ENCODE data around the gene ZMIZ1.

Gene ZMIZ1

DNA sequence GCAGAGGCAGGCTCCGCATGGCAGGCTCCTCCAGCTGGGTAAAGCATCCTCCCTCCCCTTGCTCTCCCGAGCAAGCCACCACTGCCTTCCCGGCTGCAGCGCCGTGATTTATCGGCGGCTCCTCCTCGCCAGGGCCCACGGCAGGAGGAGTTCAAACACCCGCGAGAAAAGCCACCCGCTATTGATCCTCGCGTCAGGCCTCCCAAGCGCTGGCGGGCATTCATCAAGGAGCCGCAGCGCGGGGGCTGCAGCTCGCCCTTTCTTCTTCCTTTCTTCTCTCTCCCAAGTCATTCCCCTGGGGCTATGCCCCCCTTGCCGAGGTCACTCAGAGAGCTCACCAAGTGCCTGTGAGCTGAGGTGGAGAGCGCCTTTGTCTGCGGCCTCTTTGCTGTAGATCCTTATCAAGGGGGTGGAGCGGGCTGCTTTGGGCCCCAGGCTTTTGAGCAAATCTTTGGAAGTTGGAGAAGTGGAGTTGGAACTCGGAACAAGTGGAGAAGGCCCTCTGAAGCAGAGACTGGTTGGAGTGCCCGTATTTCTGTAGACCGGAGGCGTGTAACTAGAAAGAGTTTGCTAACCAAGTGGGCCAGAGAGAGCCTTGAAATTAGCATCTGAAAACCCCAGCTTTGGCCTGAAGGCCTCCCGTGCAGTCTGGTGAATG lies 171.3 kb downstream of the ZMIZ1 start:
- no peak for DNase-seq

DNA sequence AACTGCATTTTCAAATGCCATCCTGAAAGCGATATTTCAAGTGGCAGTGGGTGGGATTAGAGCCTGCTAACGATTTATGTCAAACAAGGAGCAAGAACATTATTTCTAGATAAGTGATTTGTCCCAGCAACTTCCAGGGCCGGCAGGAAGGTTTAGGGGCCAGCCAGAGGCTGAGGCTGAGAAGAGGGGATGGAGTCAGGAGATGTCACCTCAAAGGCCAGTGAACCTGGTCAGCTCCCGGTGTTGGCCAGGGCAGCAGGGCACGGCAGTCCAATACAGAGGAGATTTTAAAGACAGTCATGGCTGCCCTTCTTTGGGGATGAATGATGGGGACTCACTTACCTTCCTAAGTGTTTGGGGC lies 172.8 kb downstream of the ZMIZ1 start:
- no peak for DNase-seq

DNA sequence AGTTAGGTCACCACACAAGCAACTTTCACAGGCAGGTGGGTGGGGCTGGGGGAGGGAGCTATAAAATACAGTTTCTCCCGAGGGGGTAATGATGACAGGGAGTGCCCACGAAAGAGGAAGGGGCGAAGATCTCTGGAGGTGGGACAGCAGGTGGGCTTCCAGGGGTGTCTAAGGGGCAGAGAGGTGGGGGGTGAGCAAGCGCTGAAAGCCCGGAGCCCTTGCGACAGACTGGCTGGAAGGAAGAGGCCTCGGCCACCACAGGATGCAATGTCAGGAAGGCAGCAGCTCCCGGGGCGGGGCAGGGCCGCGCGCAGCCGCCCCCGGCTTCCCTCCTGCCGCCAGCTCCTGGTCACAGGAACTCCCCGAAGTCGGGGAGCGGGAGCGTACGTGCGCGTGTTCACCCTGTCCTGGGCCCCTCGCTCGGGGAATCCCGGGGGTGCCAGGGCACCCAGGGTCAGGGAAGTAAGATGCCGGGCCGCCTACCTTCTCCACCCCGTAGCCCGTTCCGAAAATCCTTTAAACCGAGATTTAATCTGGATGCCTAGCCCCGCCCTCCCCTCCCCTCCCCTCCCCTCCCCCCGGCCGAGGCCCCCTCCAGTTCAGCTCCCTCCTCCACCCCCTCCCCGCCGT lies 173.3 kb downstream of the ZMIZ1 start:
- peak; percentile 82 for DNase-seq

DNA sequence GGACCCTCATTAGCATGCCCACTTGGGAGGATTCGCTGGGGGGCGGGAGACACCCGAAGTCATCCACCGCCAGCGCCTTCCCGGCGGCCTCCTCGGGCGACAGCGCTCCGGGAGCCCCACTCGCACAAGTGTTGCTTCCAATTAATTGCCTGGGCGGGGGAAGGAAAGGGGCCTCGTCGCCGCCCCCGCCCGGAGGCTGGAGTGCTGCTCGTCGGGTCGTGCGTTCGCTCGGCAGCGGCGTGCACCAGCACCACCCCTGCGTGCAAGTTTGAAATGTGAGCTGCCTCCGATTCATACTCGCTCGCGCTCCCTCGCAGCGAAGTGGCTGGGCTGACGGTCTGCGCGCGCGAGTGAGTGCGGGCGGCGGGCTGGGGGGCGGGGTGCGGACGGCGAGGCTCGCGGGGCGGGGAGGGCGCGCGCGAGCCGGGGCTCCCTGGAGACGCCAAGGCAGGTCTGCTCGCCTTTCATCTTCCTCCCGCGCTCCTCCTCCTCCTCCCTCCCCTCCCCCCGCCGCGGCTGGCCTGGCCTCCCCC lies 173.9 kb downstream of the ZMIZ1 start:
- peak; percentile 77 for DNase-seq

DNA sequence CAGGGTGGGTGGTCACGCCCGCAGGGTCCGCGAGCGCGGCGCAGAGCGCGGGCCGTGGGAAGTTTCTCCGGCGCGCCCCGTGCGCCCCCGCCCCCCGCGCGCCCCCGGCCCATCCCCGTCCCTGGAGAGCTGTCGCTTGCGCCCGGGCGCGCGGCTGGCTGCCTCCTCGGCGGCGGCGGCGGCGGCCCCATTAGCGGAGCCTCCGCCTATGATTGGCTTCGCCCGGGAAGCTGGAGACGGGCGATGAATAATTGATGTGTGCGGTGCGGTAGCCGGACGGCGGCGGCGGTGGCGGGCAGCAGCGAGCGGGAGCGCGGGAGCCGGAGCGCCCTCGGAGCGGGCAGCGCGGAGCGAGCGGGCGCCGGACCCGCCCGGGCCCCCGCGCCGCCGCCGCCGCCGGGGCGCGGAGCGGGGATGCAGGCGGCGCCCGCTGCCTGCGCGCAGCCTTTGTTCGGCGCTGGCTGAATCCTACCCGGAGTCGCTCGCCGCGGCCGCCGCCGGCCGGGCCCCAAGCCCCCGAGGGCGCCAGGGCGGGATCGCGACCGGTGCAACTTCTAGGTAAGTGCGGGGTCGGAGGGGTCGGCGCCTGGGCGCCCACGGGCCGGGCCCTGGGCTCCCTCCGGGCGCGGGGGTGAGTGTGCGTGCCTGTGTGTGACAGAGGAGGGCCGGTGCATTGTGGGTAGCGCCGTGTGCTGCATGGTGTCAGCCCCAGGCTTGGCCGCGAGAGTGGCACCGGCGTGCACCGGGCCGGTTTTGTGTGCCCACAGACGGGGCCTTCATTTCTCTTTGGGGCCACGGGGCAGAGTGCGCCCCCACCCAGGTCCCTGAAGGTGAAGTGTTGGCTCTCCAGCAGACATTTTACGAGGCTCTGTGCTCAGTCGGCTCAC lies 174.7 kb downstream of the ZMIZ1 start:
- DNase-seq, result peak; percentile 86

DNA sequence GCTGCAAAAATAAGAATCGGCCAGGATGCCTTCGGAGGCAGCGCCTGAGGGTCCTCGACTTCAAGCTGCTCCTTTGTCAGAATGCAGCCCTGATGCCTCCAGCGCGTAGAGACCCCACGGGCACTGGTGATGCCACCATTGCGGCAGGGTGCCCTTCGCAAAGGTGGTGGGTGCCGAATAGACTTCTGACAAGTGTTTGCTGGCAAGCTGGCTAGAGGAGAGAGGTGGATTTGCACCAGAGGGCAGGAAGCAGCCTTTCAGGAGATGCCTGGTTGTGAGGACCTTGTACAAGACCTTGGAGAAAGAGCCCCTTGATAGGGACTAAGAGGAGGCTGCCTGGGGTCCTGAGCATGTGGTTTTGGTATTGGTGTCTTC lies 175.3 kb downstream of the ZMIZ1 start:
- peak; percentile 38 for DNase-seq

DNA sequence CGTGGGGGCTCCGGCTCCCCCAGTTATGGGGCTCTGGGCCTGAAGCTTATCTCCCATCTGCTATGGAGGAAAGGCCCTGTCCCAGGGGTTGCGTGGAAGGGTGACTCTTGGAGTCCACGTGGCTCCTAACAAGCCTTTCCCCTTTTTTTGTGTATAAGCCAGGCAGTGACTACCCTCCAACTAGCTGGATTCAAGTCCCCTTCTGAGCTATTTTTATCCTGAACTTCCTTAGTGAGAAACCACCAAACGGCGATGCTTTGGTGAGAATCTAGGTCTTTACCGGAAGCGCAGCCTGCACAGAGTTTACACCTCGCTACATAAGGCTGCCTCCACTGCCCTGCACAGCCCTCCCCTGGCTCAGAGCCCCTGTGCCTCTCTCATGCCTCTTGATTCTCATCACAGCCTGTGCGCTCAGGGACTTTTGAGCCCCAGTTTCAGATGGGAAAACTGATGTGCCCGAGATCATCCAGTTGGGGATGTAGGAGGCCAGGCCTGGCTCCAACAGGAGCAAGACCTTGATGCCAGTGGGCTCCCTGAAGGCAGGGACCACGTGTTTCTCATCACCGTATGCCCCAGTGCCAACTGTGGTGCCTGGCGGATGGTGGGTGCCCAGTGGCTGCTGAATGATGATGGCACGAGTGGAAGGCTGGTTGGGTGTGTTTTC lies 176.2 kb downstream of the ZMIZ1 start:
- peak; percentile 70 for DNase-seq

DNA sequence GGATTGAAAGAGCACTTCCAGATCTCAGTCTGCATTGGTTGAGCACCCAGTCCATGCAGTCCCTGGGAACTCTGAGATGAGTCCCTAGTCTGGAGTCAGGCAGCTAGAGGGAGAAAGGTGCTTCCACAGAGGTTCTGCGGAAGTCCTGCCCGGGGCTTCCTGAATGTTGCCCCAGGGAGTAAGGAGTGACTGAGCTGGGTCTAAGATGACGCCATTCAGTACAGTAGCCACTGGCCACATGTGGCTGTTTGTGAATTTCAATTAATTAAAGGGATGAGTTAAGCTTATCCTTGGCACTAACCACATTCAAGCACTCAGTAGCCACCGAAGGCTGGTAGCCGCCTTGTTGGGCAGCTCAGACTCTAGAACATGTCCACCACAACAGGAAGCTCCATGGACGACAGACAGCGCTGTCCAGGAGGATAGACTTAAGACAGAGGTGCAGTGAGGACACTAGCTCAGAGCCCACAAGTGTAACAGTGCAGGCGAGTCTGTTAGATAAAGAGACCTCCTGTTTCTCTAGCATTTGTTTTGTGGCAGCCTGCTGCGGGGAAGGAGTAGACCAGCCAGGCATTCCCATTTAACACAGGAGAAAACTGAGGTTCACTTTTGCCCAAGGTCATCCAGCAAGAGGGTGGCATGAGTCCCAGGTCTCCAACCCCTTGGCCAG lies 176.9 kb downstream of the ZMIZ1 start:
- DNase-seq, result no peak

DNA sequence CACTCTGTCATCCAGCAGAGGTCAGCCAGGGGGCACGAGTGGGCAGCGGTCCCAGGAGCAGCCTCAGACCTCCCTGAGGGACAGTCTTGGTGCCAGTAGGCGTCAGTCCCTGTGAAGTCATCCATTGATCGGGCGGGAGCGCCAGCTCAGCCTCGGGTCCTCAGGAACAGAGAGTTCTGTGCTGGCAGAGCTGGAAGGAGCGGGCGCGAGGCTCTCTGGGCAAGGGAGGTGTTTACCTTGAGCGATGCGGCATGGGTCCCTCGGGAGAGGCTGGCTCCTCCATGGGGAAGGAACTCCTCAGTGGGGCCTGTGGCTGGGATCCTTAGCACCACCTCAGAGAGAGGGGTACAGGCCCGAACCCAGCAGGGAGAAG lies 177.4 kb downstream of the ZMIZ1 start:
- no peak for DNase-seq

DNA sequence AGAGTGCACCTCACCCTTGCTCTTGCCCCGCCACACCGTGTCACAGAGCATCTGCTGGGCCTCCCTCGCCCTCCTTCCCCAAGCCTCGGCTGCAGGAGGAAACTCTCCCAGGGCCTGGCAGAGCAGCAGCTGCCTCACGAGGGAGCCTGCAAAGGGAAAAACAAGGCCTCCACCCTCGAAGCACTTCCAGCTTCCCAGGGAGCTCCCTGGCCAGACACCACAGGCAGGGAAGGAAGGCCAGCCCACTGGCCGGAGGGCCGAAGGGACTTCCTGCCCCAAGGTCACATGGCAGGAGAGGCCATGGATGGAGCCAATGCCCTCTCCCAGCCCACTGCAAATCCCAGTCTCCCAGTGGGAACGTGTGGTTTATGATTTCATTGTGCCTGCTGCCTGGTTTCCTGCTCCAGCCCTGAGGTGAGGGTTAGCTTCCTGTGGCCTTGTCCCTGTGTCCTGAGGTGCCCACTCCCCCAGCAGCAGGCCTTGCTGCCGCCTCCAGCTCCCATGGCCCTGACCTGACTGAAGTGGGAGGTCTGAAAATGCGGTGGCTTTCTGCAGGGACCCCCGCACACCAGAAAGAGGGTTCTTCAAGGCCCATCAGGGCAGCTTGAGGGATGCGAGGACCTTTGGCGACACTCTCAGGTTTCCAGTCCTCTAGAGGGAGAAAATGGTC lies 178.0 kb downstream of the ZMIZ1 start:
- no peak for DNase-seq

DNA sequence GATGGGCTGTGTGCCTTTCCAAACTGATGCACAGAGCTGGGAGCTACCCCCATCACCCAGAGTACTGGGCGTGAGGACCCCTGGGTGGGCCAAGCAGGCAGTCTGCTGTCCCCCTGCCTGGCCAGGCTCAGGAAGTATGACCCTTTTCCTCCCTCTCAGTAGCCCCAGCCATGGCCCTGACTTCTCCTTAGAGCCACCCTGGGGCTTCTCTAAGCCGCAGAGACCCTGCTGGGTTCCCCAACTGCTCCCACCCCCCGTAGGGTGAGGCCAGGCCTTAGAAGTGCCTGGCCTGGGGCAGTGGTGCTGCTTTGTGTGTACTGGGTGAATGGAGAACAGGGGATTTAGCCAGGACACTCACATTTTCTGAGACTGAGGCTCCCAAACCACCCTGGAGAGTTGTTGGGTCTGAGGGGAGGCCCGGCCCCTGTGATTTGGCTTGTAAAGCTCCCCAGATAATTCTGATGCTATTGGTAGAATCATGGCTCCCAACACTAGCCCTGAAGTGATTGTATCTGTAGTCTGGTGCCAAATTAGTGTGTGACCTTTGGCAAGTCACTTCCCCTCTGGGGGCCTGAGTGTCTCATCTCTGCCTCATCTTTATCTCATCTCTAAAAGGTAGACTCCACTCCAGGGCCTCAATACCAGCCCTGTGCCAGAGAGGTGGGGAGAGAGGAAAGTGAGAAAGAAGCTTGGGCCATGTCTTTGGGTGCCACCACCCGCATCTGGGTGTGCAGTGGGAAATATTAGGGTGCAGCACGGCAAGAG lies 178.8 kb downstream of the ZMIZ1 start:
- DNase-seq, result peak; percentile 56

DNA sequence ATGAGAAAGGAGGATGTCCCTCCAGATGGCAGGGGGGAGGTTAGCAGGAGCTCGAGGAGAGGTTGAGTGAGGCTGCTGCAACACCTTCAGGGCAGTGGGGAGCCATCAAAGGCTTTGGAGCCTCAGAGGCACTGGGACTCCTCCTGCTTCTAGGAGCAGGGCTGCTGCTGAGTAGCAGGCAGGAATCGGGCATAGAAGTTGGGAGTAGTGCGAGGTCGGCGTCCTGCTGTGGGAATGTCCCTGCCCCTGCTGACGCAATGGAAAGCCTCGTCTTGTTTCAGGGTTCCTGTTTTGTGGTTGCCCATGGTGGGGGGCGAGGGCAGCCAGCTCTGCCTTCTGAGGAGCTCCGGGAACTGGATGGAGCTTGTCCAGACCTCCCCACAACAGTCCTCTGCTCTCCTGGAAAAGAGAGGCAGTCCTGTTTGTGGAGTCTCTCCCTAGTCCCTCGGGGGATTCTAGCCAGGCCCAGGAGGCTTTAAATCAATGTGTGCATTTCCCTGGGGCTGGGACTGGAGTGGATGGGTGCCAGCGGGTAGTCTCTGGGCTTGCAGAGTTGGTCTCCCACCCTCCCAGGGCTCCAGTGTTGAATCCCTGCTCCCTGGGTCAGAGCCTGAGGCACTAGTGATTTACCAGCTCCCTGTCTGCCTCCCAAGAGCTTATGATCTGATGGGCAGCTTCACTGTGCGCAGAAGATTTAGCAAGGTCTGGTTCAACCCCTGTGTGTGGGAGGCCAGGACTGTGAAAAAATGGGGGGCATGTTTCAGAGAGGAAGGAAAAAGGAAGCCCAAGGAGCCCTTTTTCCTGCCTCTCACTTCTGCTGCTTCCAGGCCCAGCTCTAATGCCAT lies 179.8 kb downstream of the ZMIZ1 start:
- peak; percentile 27 for DNase-seq

DNA sequence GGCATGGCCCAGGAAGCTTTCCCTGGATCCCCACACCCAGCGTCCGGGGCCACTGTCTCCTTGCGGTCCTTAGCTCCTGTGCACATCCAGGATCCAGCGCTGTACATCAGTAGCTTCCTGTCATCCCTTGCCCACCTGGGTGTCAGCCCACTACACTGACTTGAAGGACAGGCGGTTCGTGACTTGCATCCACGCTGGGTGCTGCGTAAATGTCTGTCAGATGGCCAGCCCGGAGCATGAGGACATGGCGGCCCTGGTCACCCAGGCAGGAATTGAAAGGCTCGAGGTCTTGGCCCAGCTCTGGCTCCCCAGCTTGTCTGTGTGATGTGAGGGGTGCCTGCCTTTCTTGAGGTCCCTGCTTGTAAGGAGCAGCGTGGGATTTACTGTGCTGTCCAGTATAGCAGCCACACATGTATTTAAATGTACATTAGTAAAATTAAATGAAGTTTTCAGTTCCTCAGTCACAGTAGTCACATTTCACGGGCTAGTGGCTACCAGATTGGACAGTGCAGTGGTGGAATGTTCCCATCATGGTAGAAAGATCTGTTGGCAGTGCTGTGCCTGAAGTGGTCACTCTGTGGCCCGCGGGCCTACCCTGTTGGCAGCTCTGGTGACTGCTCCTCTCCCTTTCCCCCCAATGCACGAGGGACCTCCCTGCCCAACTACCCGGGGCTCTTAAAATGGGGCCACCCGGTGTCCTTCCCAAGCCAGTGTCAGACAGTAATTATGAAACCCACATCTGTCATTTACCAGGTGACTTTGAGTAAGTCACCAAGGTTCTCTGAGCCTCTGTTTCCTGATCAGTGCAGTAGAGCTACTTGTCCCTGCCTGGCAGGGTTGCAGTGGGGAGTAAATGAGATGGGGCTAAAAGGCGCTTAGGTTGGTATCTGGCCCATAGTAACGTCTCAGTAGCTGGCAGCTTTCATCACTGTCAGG lies 180.7 kb downstream of the ZMIZ1 start:
- DNase-seq, result peak; percentile 86

DNA sequence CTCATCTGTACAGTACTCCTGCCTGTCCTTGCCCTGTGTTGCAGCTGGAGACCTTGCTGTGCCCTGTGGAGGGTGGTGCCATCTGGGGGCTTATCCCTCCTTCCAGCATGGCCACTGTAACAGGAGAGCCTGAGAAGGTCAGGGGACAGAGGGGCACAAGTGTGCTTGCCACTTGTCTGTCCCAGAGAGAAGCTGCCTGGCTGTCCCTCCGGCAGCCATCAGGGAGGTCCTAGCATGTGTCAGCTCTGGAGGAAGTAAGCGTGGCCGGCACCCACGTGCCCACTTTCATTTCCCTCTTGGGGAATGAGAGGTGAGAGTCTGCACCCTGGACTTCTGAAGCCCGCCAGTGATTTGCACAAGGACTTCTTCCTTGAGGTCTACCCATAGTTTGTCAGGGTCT lies 181.5 kb downstream of the ZMIZ1 start:
- peak; percentile 33 for DNase-seq

DNA sequence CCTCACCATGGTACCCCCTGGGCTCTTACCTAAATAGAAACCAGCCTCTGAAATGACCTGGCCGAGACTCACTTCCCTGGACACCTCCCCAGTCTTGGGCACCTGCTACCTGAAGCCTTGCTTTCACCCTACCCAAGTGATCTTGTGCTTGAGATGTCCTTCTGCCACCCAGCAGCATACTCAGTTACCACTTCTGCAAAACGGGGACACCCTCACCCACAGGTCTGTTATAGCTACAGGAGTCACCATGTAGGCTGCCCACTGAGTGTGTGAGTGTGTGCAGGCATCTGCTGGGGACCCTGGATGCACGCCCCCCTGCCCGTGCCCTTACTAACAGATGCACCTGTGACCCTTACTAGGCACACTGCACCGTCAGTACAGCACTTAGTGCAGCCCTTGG lies 183.7 kb downstream of the ZMIZ1 start:
- no peak for DNase-seq

DNA sequence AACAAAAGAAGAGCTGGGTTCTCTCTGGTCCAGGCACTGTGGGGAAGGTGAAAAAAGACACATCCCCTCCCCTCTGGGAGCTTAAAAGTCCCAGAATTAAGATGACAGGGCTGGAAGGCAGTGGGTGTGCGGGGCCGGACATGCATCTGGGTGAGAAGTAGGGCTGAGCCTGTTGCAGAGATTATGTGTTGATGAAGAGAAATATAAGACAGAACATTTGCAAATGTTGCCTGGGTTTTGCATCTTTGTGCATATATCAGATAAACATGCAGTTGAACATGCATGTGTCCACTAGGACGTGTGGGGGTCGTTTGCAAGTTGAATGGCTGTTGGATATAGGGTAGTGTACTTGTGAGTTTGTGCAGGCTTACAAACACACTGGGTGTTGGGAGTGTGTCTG lies 184.2 kb downstream of the ZMIZ1 start:
- DNase-seq, result no peak

DNA sequence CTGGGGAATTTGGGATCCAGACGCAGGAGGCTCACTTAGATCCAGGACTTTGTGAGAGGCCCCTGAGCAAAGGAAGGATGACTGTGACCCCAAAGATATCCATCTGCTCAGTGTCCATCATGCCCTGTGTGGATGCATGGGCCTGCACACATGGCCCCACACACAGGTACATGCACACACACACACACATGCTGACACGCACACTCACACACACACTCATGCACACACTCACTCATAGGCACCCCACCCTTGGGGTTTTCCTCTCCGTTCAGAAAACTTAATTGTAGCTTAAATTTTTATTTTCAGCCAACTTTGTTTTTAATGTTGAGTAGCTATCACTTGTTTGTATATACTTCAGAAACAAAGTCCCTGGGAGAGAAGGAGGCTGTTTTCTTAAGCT lies 184.9 kb downstream of the ZMIZ1 start:
- no peak for DNase-seq

DNA sequence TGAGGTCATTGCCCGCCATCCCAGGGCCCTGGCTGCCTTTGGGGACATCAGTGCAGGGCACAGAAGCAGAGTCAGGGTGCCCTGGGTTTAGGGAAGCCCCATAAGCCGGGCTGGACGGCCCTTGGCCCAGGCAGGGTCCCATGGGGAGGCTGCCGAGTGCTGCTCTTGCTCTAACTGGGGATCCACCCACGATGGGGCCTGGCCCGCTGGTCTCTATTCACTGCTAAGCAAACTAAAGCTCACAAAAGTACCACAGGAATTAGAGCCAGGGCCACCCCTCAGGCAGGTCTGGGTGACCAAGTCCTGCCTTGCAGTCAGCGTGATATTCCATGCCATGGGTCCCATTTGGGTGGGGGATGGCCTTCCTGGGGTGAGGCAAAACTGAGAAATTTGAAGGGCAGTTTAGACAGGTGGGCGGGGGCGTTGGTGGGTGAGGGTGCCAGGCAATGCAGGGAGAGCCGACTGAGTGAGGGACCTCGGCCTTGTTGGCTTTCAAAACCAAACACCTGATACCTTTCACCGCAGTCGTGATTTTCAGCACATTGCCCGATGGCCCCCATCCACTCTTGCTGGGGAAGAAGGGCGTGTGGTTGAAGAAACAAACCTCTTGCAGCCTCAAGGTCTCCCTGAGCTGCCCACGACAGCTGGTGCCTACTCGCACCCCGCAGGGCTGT lies 185.7 kb downstream of the ZMIZ1 start:
- DNase-seq, result no peak
